Measurements from ENCODE around the gene CROCC2. TPM values are rescaled to one million over a fixed set of nuclear protein-coding genes. Genes with fewer than 3 reads are reported as not detected.
A peak's percentile ranks its signal among the peaks of the same experiment; 100 is the strongest.

CROCC2 gene
- total RNA-seq, 1 donor from 2014 or later, result not detected

- Mint-ChIP-seq H3K4me1 (ENCODE audit: low read depth) (no peaks in the 10 kb centered on the region), H3K27me3 (ENCODE audit: low read depth) (peaks cover 15% of the 10 kb centered on the region), H3K9me3 (ENCODE audit: low read depth) (peaks cover 20% of the 10 kb centered on the region)
Measured at GRCh38 chr2:241029599-241030332, 123.6 kb downstream of the CROCC2 start.

GRCh38 chr2:241030333-241030680 is 124.2 kb downstream of the CROCC2 start:
- H3K4me3 Mint-ChIP-seq (ENCODE audit: unreplicated experiment), result no peak overlapping the region
- H3K36me3 Mint-ChIP-seq (ENCODE audit: low read depth), result peaks cover 9% of the 10 kb centered on the region
- peak; percentile 93 for DNase-seq (ENCODE audit: low spot score)
- peaks cover 16% of the 10 kb centered on the region for H3K9me3 Mint-ChIP-seq (ENCODE audit: low read depth)
- H3K27me3 Mint-ChIP-seq (ENCODE audit: low read depth), result peaks cover 15% of the 10 kb centered on the region
- no peaks in the 10 kb centered on the region for H3K4me1 Mint-ChIP-seq (ENCODE audit: low read depth)
- no peak overlapping the region for H3K27ac Mint-ChIP-seq (ENCODE audit: unreplicated experiment)
- no peak for TF ChIP-seq CTCF (IDR thresholded peaks at IDR 0.05)

More at GRCh38 chr2:241029599-241030332, 123.6 kb downstream of the CROCC2 start:
- Mint-ChIP-seq H3K4me3 (ENCODE audit: unreplicated experiment) (no peak overlapping the region), H3K27ac (ENCODE audit: unreplicated experiment) (no peak overlapping the region), H3K36me3 (ENCODE audit: low read depth) (peaks cover 9% of the 10 kb centered on the region)
- TF ChIP-seq CTCF (IDR thresholded peaks at IDR 0.05), result no peak
- DNase-seq (ENCODE audit: low spot score), result no peak

- no peak for TF ChIP-seq CTCF (IDR thresholded peaks at IDR 0.05)
- H3K36me3 Mint-ChIP-seq (ENCODE audit: low read depth), result peaks cover 5% of the 10 kb centered on the region
- H3K27ac Mint-ChIP-seq (ENCODE audit: unreplicated experiment), result no peak overlapping the region
- no peak overlapping the region for H3K4me3 Mint-ChIP-seq (ENCODE audit: unreplicated experiment)
- no peak for DNase-seq (ENCODE audit: low spot score)
- peaks cover 11% of the 10 kb centered on the region for H3K9me3 Mint-ChIP-seq (ENCODE audit: low read depth)
- no peaks in the 10 kb centered on the region for H3K4me1 Mint-ChIP-seq (ENCODE audit: low read depth)
- peaks cover 15% of the 10 kb centered on the region for H3K27me3 Mint-ChIP-seq (ENCODE audit: low read depth)
Measured at GRCh38 chr2:241030883-241031282, 124.7 kb downstream of the CROCC2 start.

GRCh38 chr2:241031436-241032165 is 125.5 kb downstream of the CROCC2 start:
- Mint-ChIP-seq H3K27ac (ENCODE audit: unreplicated experiment) (no peak overlapping the region), H3K4me1 (ENCODE audit: low read depth) (no peaks in the 10 kb centered on the region), H3K27me3 (ENCODE audit: low read depth) (peaks cover 17% of the 10 kb centered on the region), H3K4me3 (ENCODE audit: unreplicated experiment) (no peak overlapping the region), H3K9me3 (ENCODE audit: low read depth) (peaks cover 6% of the 10 kb centered on the region), H3K36me3 (ENCODE audit: low read depth) (peaks cover 2% of the 10 kb centered on the region)
- no peak for TF ChIP-seq CTCF (IDR thresholded peaks at IDR 0.05)
- no peak for DNase-seq (ENCODE audit: low spot score)

GRCh38 chr2:241033336-241033987 is 127.3 kb downstream of the CROCC2 start:
- no peak overlapping the region for H3K27ac Mint-ChIP-seq (ENCODE audit: unreplicated experiment)
- no peak overlapping the region for H3K4me3 Mint-ChIP-seq (ENCODE audit: unreplicated experiment)
- DNase-seq (ENCODE audit: low spot score), result no peak
- no peaks in the 10 kb centered on the region for H3K4me1 Mint-ChIP-seq (ENCODE audit: low read depth)
- H3K9me3 Mint-ChIP-seq (ENCODE audit: low read depth), result no peaks in the 10 kb centered on the region
- H3K27me3 Mint-ChIP-seq (ENCODE audit: low read depth), result peaks cover 28% of the 10 kb centered on the region
- no peaks in the 10 kb centered on the region for H3K36me3 Mint-ChIP-seq (ENCODE audit: low read depth)
- no peak for TF ChIP-seq CTCF (IDR thresholded peaks at IDR 0.05)

Measured in chondrocyte (in vitro differentiated cells).